H1 (cell line): ENCODE data around the gene DSG2. TPM values are rescaled to one million over a fixed set of nuclear protein-coding genes. Genes with fewer than 3 reads are reported as not detected.

Source experiments
- CTCF ChIA-PET: fragments of 300-600 bp; sonication (Branson Sonifier 250); formaldehyde crosslinking; loops from one replicate; lab custom pipeline; 2021; ENCODE audit not compliant: partially characterized antibody; lab: Charles Lee
- POLR2A ChIA-PET: fragments of 300-600 bp; sonication (Branson Sonifier 250); formaldehyde crosslinking; loops from one replicate; lab custom pipeline; 2021; ENCODE audit warnings: inconsistent platforms; ENCODE audit not compliant: partially characterized antibody; lab: Charles Lee
- DNase-seq, 2 experiments: peaks; one replicate each; pipeline versions ENCODE4 v3.0.0 to v3.0.0-alpha.2; 2010 to 2022; ENCODE audit warnings: low spot score in 2 of 2, low read depth in 1 of 2, mixed read lengths in 1 of 2
- FAIRE-seq: peaks from 2 replicates; lab custom pipeline; 2011; peaks lifted over from hg19 to GRCh38; lab: Jason Lieb, UNC
- H2AFZ ChIP-seq: 2 replicates; pipeline ENCODE4 v1.8.1; 2012; ENCODE audit warnings: low read length, inconsistent platforms
- H2AK5ac ChIP-seq: 2 replicates; pipeline ENCODE4 v1.6.1; 2013; ENCODE audit warnings: low read depth, low read length
- H2BK120ac ChIP-seq: replicated peaks from 2 replicates; pipeline ENCODE3; 2013; ENCODE audit warnings: low read depth, low read length, inconsistent platforms
- H2BK12ac ChIP-seq: 2 replicates; pipeline ENCODE4 v1.6.1; 2013; ENCODE audit warnings: low read depth, low read length
- H2BK15ac ChIP-seq: 2 replicates; pipeline ENCODE4 v1.6.1; 2013; ENCODE audit warnings: low read length
- H2BK20ac ChIP-seq: 2 replicates; pipeline ENCODE4 v1.6.1; 2013; ENCODE audit warnings: low read length
- H2BK5ac ChIP-seq: 2 replicates; pipeline ENCODE4 v1.6.1; 2013; ENCODE audit warnings: low read depth, low read length
- H3K14ac ChIP-seq: 2 replicates; pipeline ENCODE4 v1.6.1; 2013; ENCODE audit warnings: inconsistent platforms; ENCODE audit not compliant: insufficient read length
- H3K18ac ChIP-seq: 2 replicates; pipeline ENCODE4 v1.6.1; 2013; ENCODE audit warnings: low read length; ENCODE audit errors: extremely low read depth
- H3K23ac ChIP-seq: 2 replicates; pipeline ENCODE4 v1.6.1; 2013; ENCODE audit warnings: inconsistent platforms; ENCODE audit not compliant: insufficient read length
- H3K23me2 ChIP-seq: 2 replicates; pipeline ENCODE4 v1.6.1; 2013; ENCODE audit warnings: low read depth, low read length
- H3K27ac ChIP-seq: 2 replicates; pipeline ENCODE4 v1.6.1; 2011; ENCODE audit warnings: low read depth, low read length, inconsistent platforms
- H3K27me3 ChIP-seq, 4 experiments: replicated peaks in 1 of 4; 1 replicate in 1 of 4; 2 replicates in 3 of 4; pipeline versions ENCODE4 v1.6.1 to v1.8.1; 2011 to 2013; ENCODE audit warnings: low read length in 3 of 4, mild to moderate bottlenecking in 3 of 4, inconsistent platforms in 2 of 4, mixed read lengths in 2 of 4, moderate library complexity in 1 of 4; ENCODE audit not compliant: control insufficient read depth in 3 of 4, insufficient read depth in 3 of 4; ENCODE audit errors: extremely low read depth in 1 of 4
- H3K36me3 ChIP-seq, 4 experiments: 2 replicates each; pipeline versions ENCODE4 v1.6.1 to v1.8.1; 2011 to 2013; ENCODE audit warnings: mild to moderate bottlenecking in 4 of 4, low read length in 3 of 4, moderate library complexity in 2 of 4, control low read depth in 1 of 4, inconsistent platforms in 1 of 4; ENCODE audit not compliant: insufficient read depth in 4 of 4, control insufficient read depth in 2 of 4
- H3K4ac ChIP-seq: replicated peaks from 2 replicates; pipeline ENCODE3; 2013; ENCODE audit warnings: low read length, low read depth, mixed read lengths, inconsistent platforms; ENCODE audit not compliant: insufficient read length
- H3K4me1 ChIP-seq, 4 experiments: replicated peaks in 1 of 4; 1 replicate in 1 of 4; 2 replicates in 3 of 4; pipeline versions ENCODE4 v1.6.1 to v1.8.1; 2011 to 2013; ENCODE audit warnings: low read length in 3 of 4, inconsistent platforms in 2 of 4, mixed read lengths in 1 of 4; ENCODE audit not compliant: insufficient read depth in 4 of 4, control insufficient read depth in 3 of 4
- H3K4me2 ChIP-seq, 2 experiments: 2 replicates each; pipeline versions ENCODE4 v1.6.1 to v1.8.1; 2011 to 2013; ENCODE audit warnings: low read depth in 2 of 2, low read length in 2 of 2, control low read depth in 1 of 2, inconsistent platforms in 1 of 2, mild to moderate bottlenecking in 1 of 2; ENCODE audit not compliant: insufficient read depth in 1 of 2
- H3K4me3 ChIP-seq, 4 experiments: fragments of 200-600, 300-600 bp in 1 of 4; sonication (generic), shearing (Covaris generic), sonication (Bioruptor Twin) in 1 of 4; 2 replicates each; pipeline versions ENCODE4 v1.5.1 to v1.8.1; 2011 to 2016; ENCODE audit warnings: low read length in 4 of 4, low read depth in 3 of 4, control low read depth in 2 of 4, inconsistent platforms in 2 of 4, mild to moderate bottlenecking in 2 of 4, mixed read lengths in 1 of 4, moderate library complexity in 1 of 4; ENCODE audit not compliant: insufficient read depth in 2 of 4; ENCODE audit errors: extremely low read depth in 1 of 4
- H3K56ac ChIP-seq: replicated peaks from 2 replicates; pipeline ENCODE3; 2013; ENCODE audit warnings: low read depth, mild to moderate bottlenecking, mixed read lengths, low read length, inconsistent platforms; ENCODE audit not compliant: insufficient read length
- H3K79me1 ChIP-seq: 2 replicates; pipeline ENCODE4 v1.6.1; 2013; ENCODE audit warnings: low read depth, low read length, control low read depth
- H3K79me2 ChIP-seq, 2 experiments: 2 replicates each; pipeline versions ENCODE4 v1.6.1 to v1.8.1; 2012 to 2013; ENCODE audit warnings: low read length in 2 of 2, mild to moderate bottlenecking in 2 of 2, inconsistent platforms in 1 of 2; ENCODE audit not compliant: insufficient read depth in 2 of 2, control insufficient read depth in 1 of 2
- H3K9ac ChIP-seq, 4 experiments: replicated peaks in 1 of 4; 1 replicate in 1 of 4; 2 replicates in 3 of 4; pipeline versions ENCODE4 v1.6.1 to v1.8.1; 2011 to 2013; ENCODE audit warnings: low read depth in 3 of 4, low read length in 3 of 4, control low read depth in 2 of 4, mild to moderate bottlenecking in 2 of 4, moderate library complexity in 2 of 4, inconsistent platforms in 1 of 4; ENCODE audit errors: extremely low read depth in 1 of 4
- H3K9me3 ChIP-seq, 2 experiments: 2 replicates each; pipeline versions ENCODE4 v1.6.1 to v1.8.1; 2012 to 2013; ENCODE audit warnings: mild to moderate bottlenecking in 2 of 2, moderate library complexity in 2 of 2, control low read depth in 1 of 2, inconsistent platforms in 1 of 2, low read depth in 1 of 2, low read length in 1 of 2, mixed read lengths in 1 of 2; ENCODE audit not compliant: insufficient read depth in 2 of 2
- H4K20me1 ChIP-seq, 2 experiments: replicated peaks in 1 of 2; 2 replicates each; pipeline versions ENCODE3 to v1.8.1; 2011 to 2013; ENCODE audit warnings: inconsistent platforms in 2 of 2, low read length in 2 of 2, mild to moderate bottlenecking in 1 of 2; ENCODE audit not compliant: insufficient read depth in 2 of 2, control insufficient read depth in 1 of 2
- H4K5ac ChIP-seq: 2 replicates; pipeline ENCODE4 v1.6.1; 2013; ENCODE audit warnings: low read length, low read depth, mixed read lengths, inconsistent platforms; ENCODE audit not compliant: insufficient read length
- H4K8ac ChIP-seq: 2 replicates; pipeline ENCODE4 v1.8.0; 2013; ENCODE audit warnings: mild to moderate bottlenecking, moderate library complexity, low read length, inconsistent platforms; ENCODE audit not compliant: insufficient read depth; ENCODE audit errors: extremely low read depth
- H4K91ac ChIP-seq: replicated peaks from 2 replicates; pipeline ENCODE3; 2013; ENCODE audit warnings: low read length, mixed read lengths, inconsistent platforms; ENCODE audit not compliant: insufficient read length
- BCL11A ChIP-seq, 2 experiments: IDR thresholded peaks; one replicate each; pipeline ENCODE4 v1.6.1; 2011; ENCODE audit warnings: low read depth in 2 of 2, low read length in 2 of 2, mild to moderate bottlenecking in 2 of 2
- CBX5 ChIP-seq: fragments of 300-800, 300-1000 bp; sonication (generic); IDR thresholded peaks from 2 replicates; pipeline ENCODE4 v1.7.1; 2016; ENCODE audit warnings: antibody characterized with exemption, low read length, low read depth
- TAF1 ChIP-seq: IDR thresholded peaks from 2 replicates; pipeline ENCODE4 v1.6.1; 2011; ENCODE audit warnings: mild to moderate bottlenecking, low read depth, low read length
- WGBS, 2 experiments: shearing (Covaris generic) in 1 of 2; methylation state at CpG; one replicate each; pipeline versions ENCODE4 v1.1.6 to v1.1.7; 2013 to 2015; ENCODE audit warnings: low lambda C conversion rate in 2 of 2, mixed read lengths in 2 of 2, inconsistent platforms in 1 of 2, low coverage in 1 of 2, missing lambda C conversion rate in 1 of 2; ENCODE audit not compliant: insufficient replicate concordance in 2 of 2, insufficient coverage in 1 of 2, insufficient read length in 1 of 2; ENCODE audit errors: extremely low coverage in 1 of 2, missing lambda C conversion rate in 1 of 2; 5-methylcytosine and 5-hydroxymethylcytosine counted together
- polyA plus RNA-seq, 7 experiments: library from polyadenylated mRNA; depleted of rRNA in 3 of 7; stranded (reverse) in 5 of 7; unstranded in 2 of 7; fragments of >200 nt in 5 of 7; fragments of 200-250 nt in 2 of 7; gene quantifications; 1 replicate in 5 of 7; 2 replicates in 1 of 7; 4 replicates in 1 of 7; pipeline versions ENCODE4 v1.2.1 to v1.2.3, GENCODE V29; 2011 to 2013; ENCODE audit warnings: missing spikeins in 2 of 7, mixed read lengths in 2 of 7
- total RNA-seq: library from RNA; stranded (reverse); fragmentation: NEBNext Ultra II Directional; extraction: Animal tissue kit (Norgen Biotek cat#: 25700); gene quantifications from 2 replicates; pipeline ENCODE4 v1.2.1, GENCODE V29; 2021

The DSG2 gene
- total and polyA plus RNA-seq, 2 of the 8 experiments (the other 6 are each of a cell fraction or from before 2014, with no cell fraction given): 60.1 to 144 TPM

GRCh38 chr18:31505156-31505555, 7.2 kb downstream of the DSG2 start:
- no peak overlapping the region for H3K14ac ChIP-seq
- no peak overlapping the region for H2BK20ac ChIP-seq
- no peak overlapping the region for H4K91ac ChIP-seq
- peaks cover 0 to 1% (median 0%) of the 10 kb centered on the region in 4 experiments; a peak in 1 of 7 replicates for H3K27me3 ChIP-seq
- no peak overlapping the region for H4K8ac ChIP-seq
- H4K20me1 ChIP-seq: peaks cover 2 to 4% of the 10 kb centered on the region in 2 experiments
- H3K23me2 ChIP-seq: no peaks in the 10 kb centered on the region
- H3K4me1 ChIP-seq: peaks cover 1 to 8% (median 3%) of the 10 kb centered on the region in 4 experiments; a peak in 5 of 7 replicates
- no peak overlapping the region for H3K4me2 ChIP-seq
- H4K5ac ChIP-seq: no peak overlapping the region
- H3K4me3 ChIP-seq: no peak overlapping the region
- TF ChIP-seq CBX5 (no peak), BCL11A (IDR thresholded peaks at IDR 0.05; ENCODE audit: low read depth in 2 of 2, low read length in 2 of 2) (no peak), TAF1 (no peak)
- H3K79me1 ChIP-seq: peaks cover 14% of the 10 kb centered on the region
- no peak overlapping the region for H2BK5ac ChIP-seq
- no peak overlapping the region for H3K18ac ChIP-seq
- no peak overlapping the region for H3K27ac ChIP-seq
- H3K9ac ChIP-seq: no peak overlapping the region
- FAIRE-seq: no peak
- ChIA-PET CTCF (interaction anchor here (0.9 to 2.5 kb wide), 4 partner anchors 75 to 461 kb away, joined by 3 to 5 read pairs (median 4); no protein-coding TSS in a partner anchor), POLR2A (interaction anchor here (1.1 kb wide), 1 partner anchor 41 kb away, joined by 4 read pairs; no protein-coding TSS in a partner anchor)
- no peak overlapping the region for H3K23ac ChIP-seq
- H2AFZ ChIP-seq: no peak overlapping the region
- no peak overlapping the region for H3K4ac ChIP-seq
- no peak overlapping the region for H2BK15ac ChIP-seq
- 92% methylated on average over 6 of the region's 6 CpGs; no CpG with 5 or more reads in 1 of the 2 experiments for WGBS, 2 experiments
- no peak overlapping the region for H2AK5ac ChIP-seq
- peaks cover 0 to 3% (median 1%) of the 10 kb centered on the region in 4 experiments; a peak in 3 of 8 replicates for H3K36me3 ChIP-seq
- peaks cover 10 to 94% of the 10 kb centered on the region in 2 experiments for H3K79me2 ChIP-seq
- H3K9me3 ChIP-seq: no peaks in the 10 kb centered on the region
- H2BK12ac ChIP-seq: no peak overlapping the region
- no peak for DNase-seq
- no peak overlapping the region for H2BK120ac ChIP-seq
- no peak overlapping the region for H3K56ac ChIP-seq
